NCI-H1930 (cell line): ENCODE results near the gene FEM1B.

Source experiments
- DNase-seq, 2 experiments: peaks; one replicate each; lab custom pipeline; 2025; lab: John Stamatoyannopoulos, UW

FEM1B gene

GRCh38 chr15:68309024-68309423 lies 31.5 kb downstream of the FEM1B start:
- no peak for DNase-seq

GRCh38 chr15:68310178-68310803 lies 32.7 kb downstream of the FEM1B start:
- DNase-seq: no peak

DNA sequence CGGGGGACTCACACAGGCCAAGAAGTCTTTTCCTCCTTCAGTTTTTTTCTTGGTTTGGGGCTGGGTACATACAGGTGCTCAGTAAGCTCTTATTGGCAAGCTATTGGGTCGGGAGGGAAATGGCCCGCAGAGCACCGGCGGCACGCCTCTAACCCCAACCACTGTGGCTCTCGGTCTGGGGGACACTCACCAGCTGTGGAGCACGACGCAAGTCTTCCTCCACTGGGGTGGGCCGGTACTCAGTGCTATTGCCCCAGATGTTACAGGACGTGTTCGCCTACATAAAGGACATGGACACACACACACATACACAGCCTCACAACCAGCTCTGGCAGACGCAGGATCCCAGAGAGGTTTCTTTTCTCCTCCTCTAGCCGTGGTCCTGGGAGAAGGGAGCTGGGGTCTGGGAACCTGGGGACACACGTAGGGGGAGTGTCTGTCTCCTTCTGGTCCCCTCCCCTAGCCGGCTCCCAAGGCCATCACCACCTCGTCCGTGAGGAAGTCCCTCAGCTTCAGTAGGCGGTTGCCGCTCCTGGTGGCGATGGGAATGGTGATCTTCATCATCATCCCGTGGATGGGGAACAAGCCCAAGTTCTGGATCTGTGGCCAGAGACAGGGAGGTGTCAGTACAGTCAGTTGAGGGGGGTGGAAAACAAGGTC lies 33.4 kb downstream of the FEM1B start:
- DNase-seq: no peak

DNA sequence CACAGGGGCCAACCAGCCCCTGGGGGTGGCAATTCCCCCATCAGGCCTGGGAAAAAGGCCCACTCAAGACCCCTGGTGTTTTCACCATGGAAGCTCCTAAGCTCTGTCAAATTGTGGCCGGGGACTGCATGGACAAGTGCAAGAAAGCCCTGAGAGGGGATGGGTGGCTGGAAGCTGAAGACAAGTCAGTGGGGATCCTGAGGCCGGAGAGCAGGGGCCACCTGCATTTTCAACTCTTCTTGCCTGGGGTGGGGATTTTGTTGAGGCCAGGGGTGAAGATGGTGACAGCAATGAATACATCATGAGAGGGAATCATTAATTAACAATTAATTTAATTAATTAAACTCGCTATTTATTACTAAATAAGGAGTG lies 33.9 kb downstream of the FEM1B start:
- DNase-seq: no peak

GRCh38 chr15:68311859-68312557 lies 34.5 kb downstream of the FEM1B start:
- no peak for DNase-seq

DNA sequence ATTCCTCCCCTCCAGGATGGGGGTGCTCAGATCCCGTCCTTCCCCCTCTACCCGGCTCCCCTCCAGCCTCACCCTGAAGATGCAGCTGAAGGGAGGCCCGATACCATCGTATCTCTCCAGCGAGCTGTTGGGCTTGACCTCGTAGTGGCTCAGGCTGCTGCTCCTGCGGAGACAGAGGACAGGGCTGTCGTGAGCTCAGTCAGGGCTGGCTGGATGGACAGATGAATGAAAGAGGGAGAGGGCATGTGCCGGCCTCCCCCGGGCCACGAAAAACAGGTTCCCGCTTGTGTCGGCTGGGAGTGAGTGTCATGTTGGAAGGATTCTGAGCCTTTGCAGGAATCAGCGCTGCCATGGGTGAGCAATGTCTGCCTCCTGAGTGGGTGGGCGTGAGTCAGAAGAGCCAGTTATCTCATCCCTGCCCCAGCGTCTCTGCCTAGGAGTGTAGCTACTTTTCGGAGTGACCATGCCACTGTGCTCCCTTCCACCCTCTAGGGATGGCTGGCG lies 35.2 kb downstream of the FEM1B start:
- DNase-seq: no peak

- no peak for DNase-seq
These were observed 36.2 kb downstream of the FEM1B start for GRCh38 chr15:68313501-68314410.

DNA sequence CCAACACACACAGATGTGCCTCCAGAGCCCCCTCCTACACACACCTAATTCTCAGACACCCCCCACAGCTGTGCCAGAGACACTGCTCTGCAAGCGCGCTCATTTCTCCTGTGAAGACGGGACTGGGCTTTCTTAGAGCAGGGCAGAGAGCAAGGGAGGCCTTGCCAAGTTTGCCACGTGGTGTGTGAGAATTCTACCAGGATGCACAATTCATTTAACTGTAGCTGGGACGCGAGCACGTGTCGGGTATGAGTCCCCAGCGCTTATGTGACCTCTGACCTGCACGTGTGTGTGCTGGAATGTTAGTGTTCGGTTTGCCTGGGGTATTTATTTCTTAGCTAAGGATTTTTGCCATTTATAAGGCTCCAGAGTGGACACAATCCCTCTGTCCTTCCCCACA lies 37.0 kb downstream of the FEM1B start:
- no peak for DNase-seq

DNA sequence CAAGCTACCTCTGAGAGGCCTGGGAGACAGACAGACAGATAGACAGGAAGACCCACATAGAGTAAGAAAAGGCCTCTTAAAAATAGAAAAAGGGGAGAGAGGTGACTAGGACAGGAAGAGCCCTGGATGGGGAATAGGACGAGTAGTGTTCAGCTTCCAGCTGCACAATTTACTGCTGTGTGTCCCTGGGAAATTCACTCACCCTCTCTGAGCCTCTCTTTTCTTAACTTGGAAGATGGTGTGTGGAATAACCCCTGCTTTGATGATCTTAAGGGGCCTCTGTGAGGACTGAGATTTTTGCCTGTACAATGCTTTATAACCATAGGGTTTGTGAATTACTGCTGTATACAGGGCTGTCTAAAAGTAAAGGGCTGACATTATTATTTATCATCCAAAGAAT lies 37.5 kb downstream of the FEM1B start:
- no peak for DNase-seq

- no peak for DNase-seq
These were observed 38.0 kb downstream of the FEM1B start for GRCh38 chr15:68315495-68316031.

GRCh38 chr15:68316061-68316804 lies 38.7 kb downstream of the FEM1B start:
- DNase-seq: no peak

DNA sequence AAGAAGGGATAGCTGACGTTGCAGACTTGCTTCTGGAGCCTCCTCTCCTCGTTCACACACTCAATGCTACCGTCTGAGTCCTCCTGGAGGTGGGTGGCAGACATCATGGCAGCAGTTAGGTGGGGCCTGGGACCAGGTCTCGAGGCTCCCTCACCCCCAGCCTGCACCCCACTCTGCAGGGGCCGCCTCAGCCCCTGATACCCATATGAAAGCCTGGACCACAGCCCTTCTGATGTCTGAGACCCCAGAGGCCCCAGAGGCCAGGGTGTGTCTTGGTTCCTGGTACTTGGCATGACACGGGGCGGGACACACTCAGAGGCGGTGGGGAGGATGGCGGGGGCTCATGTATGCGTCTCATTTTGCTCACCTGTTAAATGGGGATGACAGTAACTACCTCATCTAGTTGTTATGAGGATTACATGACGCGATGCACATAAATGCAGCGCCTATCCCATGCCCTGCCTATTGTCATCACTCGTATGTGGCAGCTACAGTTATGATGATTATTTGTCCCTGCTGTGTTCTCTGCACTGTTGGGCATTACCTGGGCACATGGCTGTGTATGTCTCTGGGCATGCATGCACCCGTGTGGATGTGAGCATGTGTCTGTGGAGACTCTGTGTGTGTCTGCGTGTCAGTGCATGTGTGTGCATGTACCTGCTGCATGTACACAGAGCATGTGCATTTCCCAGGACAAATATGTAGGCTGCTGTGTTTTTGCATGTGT lies 39.9 kb downstream of the FEM1B start:
- DNase-seq: no peak

DNA sequence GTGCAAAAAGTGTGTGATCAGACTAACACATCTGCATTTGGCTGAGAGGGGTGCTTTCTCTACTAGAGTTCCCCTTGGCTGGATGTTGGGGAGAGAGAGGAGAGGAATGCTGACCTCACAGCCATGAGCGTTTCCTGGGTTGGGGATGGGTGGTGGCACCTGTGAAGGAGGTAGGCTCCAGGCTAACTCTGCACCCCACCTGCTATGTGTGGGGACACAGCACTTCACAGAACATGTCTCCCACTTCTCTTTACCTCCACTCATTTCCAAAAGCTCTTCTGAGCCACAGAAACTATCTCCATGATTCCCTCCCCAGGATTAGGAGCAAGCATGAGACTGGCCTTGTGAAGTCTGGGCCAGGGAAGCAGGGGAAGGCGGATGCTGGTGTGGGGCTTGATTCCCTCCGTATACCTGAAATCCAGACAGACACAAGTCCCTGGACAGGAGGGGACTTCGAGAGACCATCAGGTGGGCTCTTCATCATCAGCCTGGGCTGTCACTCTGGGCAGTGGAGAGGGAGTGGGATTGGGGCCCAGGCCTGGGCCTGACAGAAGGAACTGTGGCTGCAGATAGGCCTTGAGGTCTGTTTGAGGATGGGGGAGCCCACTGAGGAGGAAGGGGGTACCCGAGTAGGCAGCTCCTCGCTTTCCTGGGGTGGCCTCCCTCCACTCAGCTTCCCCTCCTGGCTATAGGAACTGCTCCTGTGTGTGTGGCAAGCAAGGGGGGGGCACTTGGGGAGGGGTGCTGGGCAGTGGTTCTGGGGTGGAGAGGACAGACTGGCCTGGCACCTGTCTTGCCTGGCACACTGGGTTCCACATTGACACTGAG lies 40.7 kb downstream of the FEM1B start:
- no peak for DNase-seq

GRCh38 chr15:68318931-68319909 lies 41.7 kb downstream of the FEM1B start:
- DNase-seq: no peak

- no peak for DNase-seq
These were observed 42.5 kb downstream of the FEM1B start for GRCh38 chr15:68319997-68320396.

DNA sequence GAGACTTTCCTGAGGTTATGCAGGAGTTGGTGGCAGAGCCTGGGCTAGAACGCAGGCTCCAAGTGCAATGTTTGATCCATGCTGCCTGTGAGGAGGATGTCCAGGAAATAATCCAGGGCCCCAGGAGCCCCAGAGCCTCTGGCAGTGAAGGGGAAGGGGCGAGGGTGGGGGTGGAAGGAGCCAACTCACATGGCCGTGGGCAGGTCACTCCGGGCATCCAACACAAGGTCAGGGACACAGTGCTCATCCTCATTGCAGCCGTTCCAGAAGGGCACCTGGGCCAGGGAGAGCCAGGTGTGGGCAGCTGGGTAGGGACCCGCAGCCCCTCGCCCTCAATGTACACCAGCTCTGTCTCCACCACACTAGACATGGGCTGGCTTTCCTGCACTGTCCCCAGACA lies 43.7 kb downstream of the FEM1B start:
- no peak for DNase-seq

- no peak for DNase-seq
These were observed 45.3 kb downstream of the FEM1B start for GRCh38 chr15:68322796-68323195.

- no peak for DNase-seq
These were observed 48.2 kb downstream of the FEM1B start for GRCh38 chr15:68325726-68326125.
